HepG2 (cell line): ENCODE data around the gene HDDC3. TPM values are rescaled to one million over a fixed set of nuclear protein-coding genes. Genes with fewer than 3 reads are reported as not detected.

ENCODE experiments used
- CHCHD3 ChIP-seq: sonication (generic); formaldehyde crosslinking; IDR thresholded peaks from 2 replicates; pipeline ENCODE4 v1.8.0; 2022; ENCODE audit warnings: mild to moderate bottlenecking, missing genetic modification reagents, moderate library complexity
- CREB1 ChIP-seq, 2 experiments: fragments of 450-650 bp in 1 of 2; IDR thresholded peaks; 2 replicates each; pipeline ENCODE4 v1.6.1; 2016 to 2017; ENCODE audit warnings: control low read depth in 1 of 2, mild to moderate bottlenecking in 1 of 2, missing compliant biosample characterization in 1 of 2, missing genetic modification characterization in 1 of 2
- DMAP1 ChIP-seq: IDR thresholded peaks from 2 replicates; pipeline ENCODE4 v1.6.1; 2016
- DNMT1 ChIP-seq: sonication (generic); formaldehyde crosslinking; IDR thresholded peaks from 2 replicates; pipeline ENCODE4 v1.5.1; 2020; ENCODE audit warnings: mild to moderate bottlenecking, missing genetic modification reagents
- ELF4 ChIP-seq: sonication (generic); formaldehyde crosslinking; IDR thresholded peaks from 2 replicates; pipeline ENCODE4 v1.5.0; 2020; ENCODE audit warnings: missing genetic modification reagents, mild to moderate bottlenecking, moderate library complexity, borderline replicate concordance
- FOXA3 ChIP-seq: IDR thresholded peaks from 2 replicates; pipeline ENCODE4 v1.6.1; 2016; ENCODE audit warnings: missing genetic modification reagents, missing compliant biosample characterization
- FOXJ3 ChIP-seq: sonication (generic); formaldehyde crosslinking; IDR thresholded peaks from 2 replicates; pipeline ENCODE4 v1.4.0; 2020; ENCODE audit warnings: missing genetic modification reagents, mild to moderate bottlenecking, borderline replicate concordance
- FOXK2 ChIP-seq: fragments of 450-650 bp; IDR thresholded peaks from 2 replicates; pipeline ENCODE4 v1.6.1; 2016
- GZF1 ChIP-seq: sonication (generic); formaldehyde crosslinking; IDR thresholded peaks from 2 replicates; pipeline ENCODE4 v1.5.1; 2020; ENCODE audit warnings: mild to moderate bottlenecking, missing genetic modification reagents
- JUN ChIP-seq: sonication (generic); formaldehyde crosslinking; IDR thresholded peaks from 2 replicates; pipeline ENCODE4 v1.4.0; 2020; ENCODE audit warnings: mild to moderate bottlenecking, missing genetic modification reagents
- MAFK ChIP-seq, 2 experiments: IDR thresholded peaks in 1 of 2; conservative IDR thresholded peaks in 1 of 2; 2 replicates each; pipeline ENCODE4 v1.6.1; 2011; ENCODE audit warnings: improper control_type of control experiment in 2 of 2, low read length in 2 of 2
- MTF2 ChIP-seq: sonication (generic); formaldehyde crosslinking; IDR thresholded peaks from 2 replicates; pipeline ENCODE4 v1.5.0; 2020; ENCODE audit warnings: missing genetic modification reagents, borderline replicate concordance
- NFE2L1 ChIP-seq: sonication (generic); formaldehyde crosslinking; IDR thresholded peaks from 2 replicates; pipeline ENCODE4 v1.4.0; 2020; ENCODE audit warnings: missing genetic modification reagents, mild to moderate bottlenecking, borderline replicate concordance
- SOX5 ChIP-seq: IDR thresholded peaks from 2 replicates; pipeline ENCODE4 v1.6.1; 2016; ENCODE audit warnings: borderline replicate concordance
- ZFP82 ChIP-seq: sonication (generic); formaldehyde crosslinking; IDR thresholded peaks from 2 replicates; pipeline ENCODE4 v1.5.1; 2020; ENCODE audit warnings: mild to moderate bottlenecking, missing genetic modification reagents, borderline replicate concordance
- ZGPAT ChIP-seq: IDR thresholded peaks from 2 replicates; pipeline ENCODE4 v1.6.1; 2016; ENCODE audit warnings: mild to moderate bottlenecking
- ZNF225 ChIP-seq: sonication (generic); formaldehyde crosslinking; IDR thresholded peaks from 2 replicates; pipeline ENCODE4 v1.4.0; 2020; ENCODE audit warnings: mild to moderate bottlenecking, missing genetic modification reagents
- ZNF251 ChIP-seq: sonication (generic); formaldehyde crosslinking; IDR thresholded peaks from 2 replicates; pipeline ENCODE4 v1.9.0; 2021; ENCODE audit warnings: mild to moderate bottlenecking, missing genetic modification reagents
- ZNF441 ChIP-seq: sonication (generic); formaldehyde crosslinking; IDR thresholded peaks from 2 replicates; pipeline ENCODE4 v1.7.0; 2021; ENCODE audit warnings: missing genetic modification reagents, borderline replicate concordance
- ZNF543 ChIP-seq: sonication (generic); formaldehyde crosslinking; IDR thresholded peaks from 2 replicates; pipeline ENCODE4 v1.4.0; 2020; ENCODE audit warnings: mild to moderate bottlenecking, missing genetic modification reagents
- ZNF597 ChIP-seq: sonication (generic); formaldehyde crosslinking; IDR thresholded peaks from 2 replicates; pipeline ENCODE4 v1.5.0; 2020; ENCODE audit warnings: missing genetic modification reagents
- ZNF737 ChIP-seq: sonication (generic); formaldehyde crosslinking; IDR thresholded peaks from 2 replicates; pipeline ENCODE4 v1.5.0; 2020; ENCODE audit warnings: missing genetic modification reagents, mild to moderate bottlenecking, borderline replicate concordance
- ZNF768 ChIP-seq: sonication (generic); formaldehyde crosslinking; IDR thresholded peaks from 2 replicates; pipeline ENCODE4 v1.4.0; 2020; ENCODE audit warnings: missing genetic modification reagents
- polyA plus RNA-seq, 8 experiments: library from polyadenylated mRNA; depleted of rRNA in 3 of 8; stranded (reverse) in 7 of 8; unstranded in 1 of 8; fragments of >200 nt; fragmentation: Illumina TruSeq in 4 of 8; extraction: Trizol in 4 of 8; gene quantifications; 2 replicates each; pipeline versions ENCODE4 v1.2.1 to v1.2.3, GENCODE V29; 2011 to 2016; ENCODE audit warnings: low read depth in 4 of 8, missing spikeins in 1 of 8, mixed read lengths in 1 of 8; ENCODE audit not compliant: insufficient read depth in 1 of 8
- total RNA-seq, 5 experiments: library from RNA; depleted of rRNA; stranded (reverse); fragments of >200 nt; fragmentation: Illumina TruSeq; extraction: Trizol; gene quantifications; 2 replicates each; pipeline ENCODE4 v1.2.3, GENCODE V29; 2016; ENCODE audit warnings: low read depth in 1 of 5
- TF ChIP-seq, protein P1 (sequence below): IDR thresholded peaks from 2 replicates; pipeline ENCODE4 v1.6.1; 2012; ENCODE audit warnings: inconsistent platforms
- TF ChIP-seq, protein P2 (sequence below): IDR thresholded peaks from 2 replicates; pipeline ENCODE4 v1.6.1; 2016
- TF ChIP-seq, protein P3 (sequence below): sonication (generic); formaldehyde crosslinking; IDR thresholded peaks from 2 replicates; pipeline ENCODE4 v1.5.0; 2020; ENCODE audit warnings: mild to moderate bottlenecking, missing genetic modification reagents, moderate library complexity

The HDDC3 gene
- total and polyA plus RNA-seq, 2 of the 13 experiments (the other 11 are each of a cell fraction or from before 2014, with no cell fraction given), result 18.7 to 28.3 TPM

- TF ChIP-seq, protein P1, sequence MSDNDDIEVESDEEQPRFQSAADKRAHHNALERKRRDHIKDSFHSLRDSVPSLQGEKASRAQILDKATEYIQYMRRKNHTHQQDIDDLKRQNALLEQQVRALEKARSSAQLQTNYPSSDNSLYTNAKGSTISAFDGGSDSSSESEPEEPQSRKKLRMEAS, result peak; percentile 46; the same call in 1 of the 2 replicates
- TF ChIP-seq GZF1 (CRISPR knock-in tag), result peak; percentile 46; the same call in 1 of the 2 replicates
- TF ChIP-seq, protein P2, sequence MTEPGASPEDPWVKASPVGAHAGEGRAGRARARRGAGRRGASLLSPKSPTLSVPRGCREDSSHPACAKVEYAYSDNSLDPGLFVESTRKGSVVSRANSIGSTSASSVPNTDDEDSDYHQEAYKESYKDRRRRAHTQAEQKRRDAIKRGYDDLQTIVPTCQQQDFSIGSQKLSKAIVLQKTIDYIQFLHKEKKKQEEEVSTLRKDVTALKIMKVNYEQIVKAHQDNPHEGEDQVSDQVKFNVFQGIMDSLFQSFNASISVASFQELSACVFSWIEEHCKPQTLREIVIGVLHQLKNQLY (CRISPR knock-in tag), result no peak
- TF ChIP-seq MAFK (conservative IDR thresholded peaks at IDR 0.05 in 1 of 2, IDR thresholded peaks at IDR 0.05 in 1 of 2; ENCODE audit: low read length in 2 of 2), result no peak
- no peak for TF ChIP-seq ZNF597
- no peak for TF ChIP-seq ELF4 (CRISPR knock-in tag)
- no peak for TF ChIP-seq DNMT1 (CRISPR knock-in tag)
- TF ChIP-seq ZNF768, result peak; percentile 29; the same call in 1 of the 2 replicates
- no peak for TF ChIP-seq ZNF737 (CRISPR knock-in tag)
- TF ChIP-seq MTF2, result no peak
- no peak; the same call in 1 of the 2 replicates for TF ChIP-seq ZGPAT (CRISPR knock-in tag)
- TF ChIP-seq ZNF441 (CRISPR knock-in tag), result no peak
- TF ChIP-seq, protein P3, sequence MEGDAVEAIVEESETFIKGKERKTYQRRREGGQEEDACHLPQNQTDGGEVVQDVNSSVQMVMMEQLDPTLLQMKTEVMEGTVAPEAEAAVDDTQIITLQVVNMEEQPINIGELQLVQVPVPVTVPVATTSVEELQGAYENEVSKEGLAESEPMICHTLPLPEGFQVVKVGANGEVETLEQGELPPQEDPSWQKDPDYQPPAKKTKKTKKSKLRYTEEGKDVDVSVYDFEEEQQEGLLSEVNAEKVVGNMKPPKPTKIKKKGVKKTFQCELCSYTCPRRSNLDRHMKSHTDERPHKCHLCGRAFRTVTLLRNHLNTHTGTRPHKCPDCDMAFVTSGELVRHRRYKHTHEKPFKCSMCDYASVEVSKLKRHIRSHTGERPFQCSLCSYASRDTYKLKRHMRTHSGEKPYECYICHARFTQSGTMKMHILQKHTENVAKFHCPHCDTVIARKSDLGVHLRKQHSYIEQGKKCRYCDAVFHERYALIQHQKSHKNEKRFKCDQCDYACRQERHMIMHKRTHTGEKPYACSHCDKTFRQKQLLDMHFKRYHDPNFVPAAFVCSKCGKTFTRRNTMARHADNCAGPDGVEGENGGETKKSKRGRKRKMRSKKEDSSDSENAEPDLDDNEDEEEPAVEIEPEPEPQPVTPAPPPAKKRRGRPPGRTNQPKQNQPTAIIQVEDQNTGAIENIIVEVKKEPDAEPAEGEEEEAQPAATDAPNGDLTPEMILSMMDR (CRISPR knock-in tag), result peak; percentile 92
- no peak for TF ChIP-seq SOX5 (CRISPR knock-in tag)
- no peak for TF ChIP-seq JUN
- TF ChIP-seq FOXJ3 (CRISPR knock-in tag), result no peak
- no peak for TF ChIP-seq ZNF251
- TF ChIP-seq CHCHD3 (CRISPR knock-in tag), result no peak
- 0 out of 2 replicates have a peak, but pooled peaks have one; percentile 53 for TF ChIP-seq DMAP1 (CRISPR knock-in tag)
- peak; percentile 48; the same call in 1 of the 2 replicates for TF ChIP-seq ZNF543 (CRISPR knock-in tag)
- TF ChIP-seq FOXA3, result 0 out of 2 replicates have a peak, but pooled peaks have one; percentile 11
- no peak for TF ChIP-seq ZFP82 (CRISPR knock-in tag)
- no peak for TF ChIP-seq NFE2L1 (CRISPR knock-in tag)
- TF ChIP-seq FOXK2, result no peak
- TF ChIP-seq ZNF225 (CRISPR knock-in tag), result peak; percentile 13; the same call in 1 of the 2 replicates
- no peak for TF ChIP-seq CREB1 (IDR thresholded peaks at IDR 0.05)
- TF ChIP-seq CREB1 (CRISPR knock-in tag; IDR thresholded peaks at IDR 0.05), result no peak
These were observed 38.9 kb downstream of the HDDC3 start (continued) for GRCh38 chr15:90893175-90894090.
